PC-9 (cell line): ENCODE measurements around the gene IGSF21. TPM values are rescaled to one million over a fixed set of nuclear protein-coding genes. Genes with fewer than 3 reads are reported as not detected.

Experiments used
- BruUV-seq: library from RNA; stranded (reverse); fragments of 400-500 nt; replicated peaks from 2 replicates; lab custom pipeline; 2021; lab: Mats Ljungman, UMichigan
- CTCF ChIA-PET: fragments of 300-600 bp; sonication (Branson Sonifier 250); formaldehyde crosslinking; loops from one replicate; lab custom pipeline; 2022; ENCODE audit warnings: antibody characterized with exemption; lab: Charles Lee
- POLR2A ChIA-PET: fragments of 300-600 bp; sonication (Branson Sonifier 250); formaldehyde crosslinking; loops from one replicate; lab custom pipeline; 2022; ENCODE audit warnings: antibody characterized with exemption; ENCODE audit not compliant: unreplicated experiment; lab: Charles Lee
- DNase-seq, 2 experiments: peaks; one replicate each; pipeline versions ENCODE4 v3.0.0 to v3.0.0-alpha.2; 2015 to 2022; ENCODE audit warnings: mixed read lengths in 1 of 2
- H2AFZ ChIP-seq: fragments of 200-600 bp; sonication (generic); 2 replicates; pipeline ENCODE4 v1.8.1; 2017; ENCODE audit warnings: antibody characterized with exemption
- H3F3A ChIP-seq: fragments of 200-600 bp; sonication (generic); 2 replicates; pipeline ENCODE4 v1.8.1; 2017; ENCODE audit warnings: antibody characterized with exemption, mild to moderate bottlenecking, low read depth; ENCODE audit not compliant: insufficient read depth
- H3K27ac ChIP-seq: fragments of 200-600 bp; sonication (generic); 2 replicates; pipeline ENCODE4 v1.6.1; 2016; ENCODE audit warnings: mixed run types
- H3K27me3 ChIP-seq: fragments of 200-600 bp; sonication (generic); 2 replicates; pipeline ENCODE4 v1.6.1; 2016; ENCODE audit warnings: low read depth, mixed run types; ENCODE audit not compliant: insufficient read depth
- H3K36me3 ChIP-seq: fragments of 200-600 bp; sonication (generic); 2 replicates; pipeline ENCODE4 v1.6.1; 2016; ENCODE audit warnings: low read depth, mixed run types
- H3K4me1 ChIP-seq: fragments of 200-600 bp; sonication (generic); replicated peaks from 2 replicates; pipeline ENCODE4 v1.6.1; 2016; ENCODE audit warnings: mixed run types; ENCODE audit not compliant: insufficient read depth
- H3K4me2 ChIP-seq: fragments of 200-600 bp; sonication (generic); 2 replicates; pipeline ENCODE4 v1.6.1; 2017; ENCODE audit warnings: mixed run types
- H3K4me3 ChIP-seq: fragments of 200-600 bp; sonication (generic); 2 replicates; pipeline ENCODE4 v1.6.1; 2016; ENCODE audit warnings: mixed run types
- H3K79me2 ChIP-seq: fragments of 200-600 bp; sonication (generic); 2 replicates; pipeline ENCODE4 v1.6.1; 2017; ENCODE audit warnings: low read depth, mixed run types
- H3K9me2 ChIP-seq: fragments of 200-600 bp; sonication (generic); 2 replicates; pipeline ENCODE4 v1.8.1; 2017; ENCODE audit warnings: mild to moderate bottlenecking; ENCODE audit not compliant: insufficient read depth
- H3K9me3 ChIP-seq: fragments of 200-600 bp; sonication (generic); 2 replicates; pipeline ENCODE4 v1.8.1; 2016; ENCODE audit warnings: low read depth; ENCODE audit not compliant: insufficient read depth
- H4K20me1 ChIP-seq: fragments of 200-600 bp; sonication (generic); 2 replicates; pipeline ENCODE4 v1.8.1; 2017; ENCODE audit not compliant: insufficient read depth
- CTCF ChIP-seq: fragments of 200-600 bp; sonication (generic); conservative IDR thresholded peaks from 2 replicates; pipeline ENCODE4 v1.6.1; 2017; ENCODE audit warnings: mixed run types, antibody characterized with exemption, mild to moderate bottlenecking, moderate library complexity
- EZH2 ChIP-seq: fragments of 200-600 bp; sonication (generic); IDR thresholded peaks from 2 replicates; pipeline ENCODE4 v1.8.0; 2017; ENCODE audit warnings: antibody characterized with exemption, low read depth
- intact Hi-C: fragments of 100-400 bp; cut with micrococcal nuclease; formaldehyde crosslinking; loops from one replicate; pipeline ENCODE4 v1.10.0; 2022; ENCODE audit not compliant: unreplicated experiment
- total RNA-seq: library from RNA; stranded (reverse); gene quantifications from 2 replicates; pipeline ENCODE4 v1.2.3, GENCODE V29; 2021

IGSF21 gene
- total RNA-seq, 1 experiment from 2014 or later = not detected

DNA sequence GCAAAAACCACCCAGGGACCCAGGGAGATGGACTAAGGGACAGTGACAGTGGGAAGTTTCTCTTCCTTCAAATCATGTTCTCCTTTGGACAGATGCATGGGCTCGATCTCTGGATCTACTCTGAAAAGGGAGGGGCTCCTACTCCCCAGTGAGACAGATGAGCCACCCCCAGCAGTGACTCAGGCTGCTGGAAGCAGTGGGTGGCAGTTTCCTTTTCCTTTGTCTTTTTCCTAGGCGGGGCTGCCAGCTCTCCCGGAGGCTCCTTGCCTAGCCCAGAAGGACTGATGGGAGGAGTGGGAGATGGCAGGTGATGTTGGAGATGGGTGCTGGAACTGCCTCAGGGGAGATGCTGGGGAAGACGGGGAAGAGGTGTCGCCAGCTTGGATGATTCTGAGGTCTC is 41.0 kb upstream of the IGSF21 start:
- Histone ChIP-seq H3K27ac (no peak overlapping the region), H3K4me1 (no peaks in the 10 kb centered on the region), H3K4me3 (no peak overlapping the region), H3K9me2 (no peaks in the 10 kb centered on the region), H3K4me2 (no peak overlapping the region), H4K20me1 (no peaks in the 10 kb centered on the region), H3K36me3 (no peaks in the 10 kb centered on the region), H3F3A (no peaks in the 10 kb centered on the region), H3K9me3 (no peaks in the 10 kb centered on the region), H3K27me3 (peaks cover 13% of the 10 kb centered on the region), H2AFZ (no peak overlapping the region), H3K79me2 (no peaks in the 10 kb centered on the region)
- POLR2A ChIA-PET = no interaction called here
- intact Hi-C loops = no loop called here
- BruUV-seq = no TSS peak
- CTCF ChIA-PET = no interaction called here
- TF ChIP-seq CTCF (no peak), EZH2 (no peak)
- DNase-seq = no peak

- Histone ChIP-seq H3K4me3 (no peak overlapping the region), H3K36me3 (no peaks in the 10 kb centered on the region), H3K4me1 (no peaks in the 10 kb centered on the region), H3K4me2 (no peak overlapping the region), H2AFZ (no peak overlapping the region), H3K27me3 (peaks cover 40% of the 10 kb centered on the region), H3K27ac (no peak overlapping the region), H3F3A (no peaks in the 10 kb centered on the region), H4K20me1 (no peaks in the 10 kb centered on the region), H3K79me2 (no peaks in the 10 kb centered on the region), H3K9me3 (no peaks in the 10 kb centered on the region), H3K9me2 (no peaks in the 10 kb centered on the region)
- ChIA-PET POLR2A (no interaction called here), CTCF (no interaction called here)
- no TSS peak for BruUV-seq
- no peak for TF ChIP-seq CTCF
- TF ChIP-seq EZH2 = no peak
- DNase-seq = no peak
- intact Hi-C loops = no loop called here
These were observed 37.7 kb upstream of the IGSF21 start for GRCh38 chr1:18069903-18070302.

GRCh38 chr1:18072066-18072465 is 35.5 kb upstream of the IGSF21 start:
- Histone ChIP-seq H4K20me1 (no peaks in the 10 kb centered on the region), H3K27ac (no peak overlapping the region), H3K9me2 (no peaks in the 10 kb centered on the region), H3F3A (no peaks in the 10 kb centered on the region), H3K4me1 (no peaks in the 10 kb centered on the region), H3K36me3 (no peaks in the 10 kb centered on the region), H2AFZ (no peak overlapping the region), H3K4me2 (no peak overlapping the region), H3K27me3 (peaks cover 55% of the 10 kb centered on the region), H3K4me3 (no peak overlapping the region), H3K9me3 (no peaks in the 10 kb centered on the region), H3K79me2 (no peaks in the 10 kb centered on the region)
- TF ChIP-seq CTCF (no peak), EZH2 (no peak)
- DNase-seq = no peak
- intact Hi-C loops = no loop called here
- no TSS peak for BruUV-seq
- ChIA-PET POLR2A (no interaction called here), CTCF (no interaction called here)
